Hepatocyte (in vitro differentiated cells): ENCODE data around the gene MPV17. TPM values are rescaled to one million over a fixed set of nuclear protein-coding genes. Genes with fewer than 3 reads are reported as not detected.

Source experiments
- DNase-seq: peaks from one replicate; pipeline ENCODE4 v3.0.0-alpha.2; 2016; ENCODE audit warnings: low spot score
- H2AFZ ChIP-seq: fragments of 200-600 bp; sonication (generic); 2 replicates; pipeline ENCODE4 v1.6.0; 2016; ENCODE audit warnings: antibody characterized with exemption, mild to moderate bottlenecking
- H3K27ac ChIP-seq: fragments of 200-600 bp; sonication (generic); 2 replicates; pipeline ENCODE4 v1.5.1; 2016; ENCODE audit warnings: mild to moderate bottlenecking
- H3K27me3 ChIP-seq: fragments of 200-600 bp; sonication (generic); 2 replicates; pipeline ENCODE4 v1.6.1; 2016
- H3K36me3 ChIP-seq: fragments of 200-600 bp; sonication (generic); replicated peaks from 2 replicates; pipeline ENCODE4 v1.5.1; 2016; ENCODE audit warnings: low read depth; ENCODE audit not compliant: insufficient read depth
- H3K4me1 ChIP-seq: fragments of 200-600 bp; sonication (generic); 2 replicates; pipeline ENCODE4 v1.5.1; 2016; ENCODE audit warnings: mild to moderate bottlenecking, moderate library complexity; ENCODE audit not compliant: insufficient read depth
- H3K4me2 ChIP-seq: fragments of 200-600 bp; sonication (generic); 2 replicates; pipeline ENCODE4 v1.6.0; 2016
- H3K4me3 ChIP-seq: fragments of 200-600 bp; sonication (generic); 2 replicates; pipeline ENCODE4 v1.5.1; 2016; ENCODE audit warnings: mild to moderate bottlenecking
- H3K79me2 ChIP-seq: fragments of 200-600 bp; sonication (generic); 2 replicates; pipeline ENCODE4 v1.6.0; 2017; ENCODE audit warnings: mild to moderate bottlenecking
- H3K9me2 ChIP-seq: fragments of 200-600 bp; sonication (generic); replicated peaks from 2 replicates; pipeline ENCODE4 v1.6.0; 2017; ENCODE audit warnings: mild to moderate bottlenecking; ENCODE audit not compliant: insufficient read depth
- H3K9me3 ChIP-seq: fragments of 200-600 bp; sonication (generic); 2 replicates; pipeline ENCODE4 v1.5.1; 2016; ENCODE audit warnings: low read depth, mild to moderate bottlenecking
- H4K20me1 ChIP-seq: fragments of 200-600 bp; sonication (generic); 2 replicates; pipeline ENCODE4 v1.6.0; 2016; ENCODE audit warnings: mild to moderate bottlenecking; ENCODE audit not compliant: insufficient read depth, poor library complexity, severe bottlenecking
- CTCF ChIP-seq: fragments of 200-600 bp; sonication (generic); IDR thresholded peaks from 2 replicates; pipeline ENCODE4 v1.5.1; 2016; ENCODE audit warnings: antibody characterized with exemption, mild to moderate bottlenecking; ENCODE audit not compliant: poor library complexity
- EZH2 ChIP-seq: fragments of 200-600 bp; sonication (generic); IDR thresholded peaks from 2 replicates; pipeline ENCODE4 v1.6.1; 2016; ENCODE audit warnings: antibody characterized with exemption, mild to moderate bottlenecking, borderline replicate concordance
- EZH2phosphoT487 ChIP-seq: fragments of 200-600 bp; sonication (generic); IDR thresholded peaks from one replicate; pipeline ENCODE4 v1.6.1; 2018; ENCODE audit warnings: antibody characterized with exemption, mild to moderate bottlenecking, low read depth, moderate library complexity; ENCODE audit not compliant: unreplicated experiment, severe bottlenecking
- WGBS: methylation state at CpG from one replicate; pipeline ENCODE4 v1.1.6; 2016; ENCODE audit warnings: low lambda C conversion rate; ENCODE audit errors: missing lambda C conversion rate; 5-methylcytosine and 5-hydroxymethylcytosine counted together
- polyA plus RNA-seq: library from polyadenylated mRNA; unstranded; fragments of >200 nt; fragmentation: Nextera tagmentation; extraction: Ambion mirVana; gene quantifications from 2 replicates; pipeline ENCODE4 v1.2.1, GENCODE V29; 2016
- total RNA-seq: library from RNA; depleted of rRNA; stranded (reverse); fragments of >200 nt; gene quantifications from 2 replicates; pipeline ENCODE4 v1.2.3, GENCODE V29; 2014

MPV17 gene
- total and polyA plus RNA-seq, 2 experiments from 2014 or later, result 71.4 to 111 TPM

GRCh38 chr2:27264753-27265535, 58.0 kb downstream of the MPV17 start:
- TF ChIP-seq EZH2 (peak; percentile 7), CTCF (peak; percentile 53), EZH2phosphoT487 (no peak)
- Histone ChIP-seq H3K4me2 (peak overlapping the region; percentile 99), H2AFZ (peak overlapping the region; percentile 81), H3K79me2 (no peaks in the 10 kb centered on the region), H3K4me3 (peak overlapping the region; percentile 39), H3K36me3 (no peaks in the 10 kb centered on the region), H3K9me3 (no peaks in the 10 kb centered on the region), H4K20me1 (no peaks in the 10 kb centered on the region), H3K27me3 (peaks cover 83% of the 10 kb centered on the region), H3K4me1 (peaks cover 31% of the 10 kb centered on the region), H3K27ac (no peak overlapping the region), H3K9me2 (no peaks in the 10 kb centered on the region)
- 7% methylated on average over 44 of the region's 56 CpGs for WGBS
- DNase-seq, result peak; percentile 85

GRCh38 chr2:27264253-27264752, 58.6 kb downstream of the MPV17 start:
- 2% methylated on average over 20 of the region's 38 CpGs for WGBS
- H3K9me3 ChIP-seq, result no peaks in the 10 kb centered on the region
- H3K79me2 ChIP-seq, result no peaks in the 10 kb centered on the region
- peak overlapping the region; percentile 81 for H2AFZ ChIP-seq
- peak overlapping the region; percentile 99 for H3K4me2 ChIP-seq
- H3K4me3 ChIP-seq, result no peak overlapping the region
- peaks cover 31% of the 10 kb centered on the region for H3K4me1 ChIP-seq
- H3K9me2 ChIP-seq, result no peaks in the 10 kb centered on the region
- no peaks in the 10 kb centered on the region for H4K20me1 ChIP-seq
- TF ChIP-seq CTCF, result no peak
- peak; percentile 63 for TF ChIP-seq EZH2
- peaks cover 83% of the 10 kb centered on the region for H3K27me3 ChIP-seq
- no peaks in the 10 kb centered on the region for H3K36me3 ChIP-seq
- H3K27ac ChIP-seq, result no peak overlapping the region
- DNase-seq, result peak; percentile 39

DNA sequence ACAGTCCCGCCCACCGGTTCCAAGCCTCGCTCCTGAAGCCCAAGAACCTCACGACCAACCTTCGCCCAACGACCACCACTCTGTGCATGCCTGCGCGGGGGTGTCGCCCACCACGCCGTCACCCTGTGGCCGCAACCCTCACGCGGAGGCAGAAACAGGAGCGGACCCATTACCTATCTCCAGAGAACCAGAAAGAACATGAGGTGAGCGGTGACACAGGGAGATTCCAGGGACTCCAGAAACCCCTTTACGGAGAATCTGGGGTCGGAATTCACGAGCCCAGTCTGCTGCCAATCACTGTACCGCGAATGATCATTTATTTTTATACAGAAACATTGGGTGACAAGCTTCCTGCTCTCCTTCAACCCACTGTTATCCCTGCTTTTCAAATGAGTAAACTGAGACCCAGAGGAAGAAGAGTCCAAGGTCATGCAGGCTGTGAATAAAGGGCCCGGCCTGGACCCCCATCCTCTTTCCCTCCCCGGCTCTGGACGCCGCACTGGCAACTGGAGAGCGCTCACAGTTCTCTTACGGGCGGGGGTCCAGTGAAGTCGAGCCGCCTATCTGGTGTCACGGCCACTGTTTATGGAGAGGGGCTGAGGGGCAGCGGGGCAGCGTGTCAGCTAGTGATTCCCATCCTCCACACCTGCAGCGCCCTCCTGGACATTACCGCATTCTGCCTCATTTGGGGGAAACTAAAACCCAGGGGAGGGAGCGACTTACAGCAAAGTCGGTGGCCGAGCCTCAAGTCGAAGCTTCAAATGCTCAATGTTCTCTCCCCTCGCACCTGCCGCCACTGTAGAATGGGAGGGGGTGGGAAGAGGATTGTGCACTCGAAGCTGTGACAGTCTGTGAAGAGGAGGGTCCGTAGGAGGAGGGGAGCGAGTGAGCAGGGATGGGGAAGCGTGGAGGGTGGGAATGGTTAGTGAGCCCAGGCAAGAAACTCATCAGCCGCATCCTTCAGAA, 59.3 kb downstream of the MPV17 start:
- no peaks in the 10 kb centered on the region for H4K20me1 ChIP-seq
- peak overlapping the region; percentile 81 for H2AFZ ChIP-seq
- peak overlapping the region; percentile 99 for H3K4me2 ChIP-seq
- no peaks in the 10 kb centered on the region for H3K36me3 ChIP-seq
- H3K27ac ChIP-seq, result no peak overlapping the region
- WGBS, result 4% methylated on average over 42 of the region's 46 CpGs
- no peak for DNase-seq
- no peaks in the 10 kb centered on the region for H3K9me3 ChIP-seq
- no peaks in the 10 kb centered on the region for H3K9me2 ChIP-seq
- TF ChIP-seq EZH2, result peak; percentile 97
- peak; percentile 59 for TF ChIP-seq EZH2phosphoT487
- no peak for TF ChIP-seq CTCF
- H3K4me1 ChIP-seq, result peaks cover 31% of the 10 kb centered on the region
- no peaks in the 10 kb centered on the region for H3K79me2 ChIP-seq
- H3K4me3 ChIP-seq, result peak overlapping the region; percentile 29
- peaks cover 87% of the 10 kb centered on the region for H3K27me3 ChIP-seq
